ENCODE measurements around the gene PCCA.

DNA sequence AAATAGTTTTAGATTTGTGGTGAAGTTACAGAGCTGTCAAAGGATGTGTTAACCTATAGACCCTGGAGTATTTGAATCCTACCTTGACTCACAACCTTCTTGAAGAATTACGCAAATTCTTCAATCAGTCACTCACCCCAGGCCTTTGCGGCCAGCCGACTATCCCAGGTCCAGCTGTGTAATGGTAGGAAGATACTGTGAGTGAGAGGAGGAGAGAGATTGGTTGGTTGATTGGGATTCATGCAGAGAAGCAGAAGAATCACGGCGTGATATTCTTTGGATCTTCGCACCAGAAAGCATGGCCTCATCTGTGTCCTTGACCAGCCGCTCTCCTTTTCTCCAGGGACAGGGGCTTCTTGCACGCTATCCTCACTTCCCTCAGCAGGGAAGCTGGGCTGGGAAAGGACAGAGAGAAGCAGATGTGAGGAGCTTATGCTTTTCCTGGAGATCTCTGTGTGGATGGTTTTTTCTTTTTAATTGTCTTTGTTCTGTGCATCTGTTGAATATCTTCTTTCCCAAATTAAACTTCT lies 250.6 kb downstream of the PCCA start:
- TF ChIP-seq POLR2A (IDR thresholded peaks at IDR 0.05): no peak
- no peak for TF ChIP-seq CTCF (IDR thresholded peaks at IDR 0.05)
- TF ChIP-seq POLR2AphosphoS5 (IDR thresholded peaks at IDR 0.05): no peak

Measured in prostate gland (tissue), 2 donors.